Stromal cell of bone marrow (primary cell): ENCODE data around the gene CD2BP2.
"Not testable (repeated sequence)": the region's sequence is repeated elsewhere in the genome, so short reads cannot be mapped to it uniquely, and the experiment has no call there.

Experiments used
- DNase-seq: peaks from one replicate; pipeline ENCODE4 v3.0.0-alpha.2; 2012; ENCODE audit warnings: low read depth

The CD2BP2 gene

DNA sequence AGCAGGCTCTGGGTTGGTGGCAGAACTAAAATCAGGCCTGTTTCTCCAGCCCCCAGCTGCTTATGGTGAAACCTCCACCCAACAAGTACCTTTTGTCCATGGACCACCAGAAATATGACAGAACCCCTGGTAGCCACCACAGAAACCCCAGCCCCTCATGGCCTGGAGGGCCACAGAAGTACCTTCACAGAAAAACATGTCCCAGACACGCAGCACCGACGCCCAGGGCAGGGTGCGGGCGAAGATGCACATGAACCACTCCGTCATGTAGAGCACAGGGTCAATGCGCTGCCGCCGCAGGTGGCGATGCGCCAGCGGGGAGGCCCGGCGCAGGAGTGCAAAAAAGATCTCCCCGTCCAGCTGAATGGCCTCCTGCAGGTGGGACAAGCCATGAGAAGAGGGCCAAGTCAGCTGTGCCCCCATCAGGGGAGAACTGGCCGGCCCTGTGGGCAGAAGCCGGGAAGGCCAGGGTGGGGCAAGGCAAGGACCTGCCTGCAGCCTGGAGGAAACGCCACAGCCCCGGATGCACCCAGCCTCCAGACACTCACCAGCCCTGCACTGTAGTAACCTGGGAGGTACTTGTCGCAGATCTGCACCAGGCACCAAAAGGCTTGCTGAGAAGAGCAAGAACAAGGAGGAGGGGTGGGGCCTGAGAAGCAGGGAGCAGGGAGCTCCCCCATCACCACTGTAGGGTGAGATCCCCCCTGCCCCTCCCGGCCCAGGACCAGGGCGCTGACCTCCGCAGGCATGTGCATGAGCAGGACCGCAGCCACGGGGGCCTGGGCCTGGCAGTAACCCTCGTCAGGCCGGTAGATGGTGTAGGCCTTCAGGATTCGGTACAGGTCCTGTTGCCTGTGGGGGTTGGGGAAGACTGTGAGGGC, 4.1 kb upstream of the CD2BP2 start:
- DNase-seq, result no peak

- no peak for DNase-seq
Measured at GRCh38 chr16:30358577-30358936, 3.4 kb upstream of the CD2BP2 start.

DNA sequence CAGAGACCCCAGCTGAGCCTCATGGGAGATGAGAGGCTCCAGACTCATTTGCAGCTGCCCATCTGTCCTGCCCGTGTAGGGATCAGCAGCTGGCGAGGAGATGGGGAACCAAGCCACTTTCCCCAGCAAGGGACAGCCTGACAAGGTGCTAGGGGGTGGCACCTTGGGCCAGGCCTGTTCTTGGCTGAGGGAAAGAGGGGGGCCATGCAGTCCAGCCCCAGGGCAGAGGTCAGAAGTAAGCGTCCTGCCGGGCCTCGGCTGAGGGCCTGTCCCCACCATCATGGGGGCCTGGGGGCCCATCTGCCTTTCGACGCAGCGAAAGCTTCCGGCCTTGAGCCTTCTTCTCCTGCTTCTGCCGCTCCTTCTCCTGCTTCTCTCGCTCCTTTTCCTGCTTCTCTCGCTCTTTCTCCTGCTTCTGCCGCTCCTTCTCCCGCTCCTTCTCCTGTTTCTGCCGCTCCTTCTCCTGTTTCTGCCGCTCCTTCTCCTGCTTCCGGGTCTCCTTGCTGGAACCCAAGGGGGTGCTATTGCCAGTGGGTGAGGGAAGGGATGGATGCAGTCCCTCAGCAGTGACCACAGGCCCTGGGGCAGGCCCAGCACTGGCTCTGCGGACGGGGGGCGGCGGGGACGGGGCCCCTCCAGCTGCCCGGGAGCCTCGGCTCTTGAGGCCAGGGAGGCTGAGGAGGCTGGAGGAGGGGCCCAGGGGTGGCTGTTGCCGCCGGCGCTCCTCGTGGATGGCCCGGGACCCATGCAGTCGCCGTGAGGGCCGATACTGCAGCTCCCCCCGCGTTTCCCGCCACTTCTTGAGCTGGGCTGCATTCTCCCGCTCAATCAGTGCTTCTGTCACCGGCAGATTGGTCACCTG, 2.8 kb upstream of the CD2BP2 start:
- no peak for DNase-seq

DNA sequence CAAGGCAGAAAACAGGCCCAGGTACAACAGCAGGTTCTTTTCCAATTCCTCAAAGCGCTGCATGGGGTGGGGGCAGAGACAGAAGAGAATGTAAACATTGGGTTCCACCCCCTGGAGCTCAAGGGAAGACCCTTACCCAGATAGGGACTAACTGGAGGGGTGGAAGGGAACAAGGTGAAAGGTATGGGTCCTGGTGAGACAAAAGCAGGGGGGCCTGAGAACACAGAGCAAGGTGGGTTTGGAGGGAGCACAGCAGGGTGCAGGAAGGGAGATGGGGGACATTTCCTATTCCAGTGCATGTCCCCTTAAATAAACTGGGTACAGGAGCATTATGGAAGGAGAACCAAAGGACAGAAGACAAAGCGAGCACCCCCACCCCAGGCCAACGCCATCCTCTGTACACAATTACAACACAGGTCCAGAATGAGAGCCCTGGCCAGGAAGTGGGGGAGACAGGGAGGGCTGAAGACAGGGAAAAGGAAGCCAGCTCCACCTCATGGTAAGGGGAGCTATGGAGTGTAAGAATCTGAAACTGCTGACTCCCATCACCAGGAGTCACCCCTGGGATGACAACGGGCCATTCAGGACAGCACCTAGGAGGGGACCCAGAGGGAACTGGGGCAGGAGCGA, 2.1 kb upstream of the CD2BP2 start:
- no peak for DNase-seq

GRCh38 chr16:30356401-30357084, 1.4 kb upstream of the CD2BP2 start:
- no peak for DNase-seq

GRCh38 chr16:30355954-30356308, 823 bp upstream of the CD2BP2 start:
- no peak for DNase-seq

GRCh38 chr16:30354423-30355143, 525 bp downstream of the CD2BP2 start:
- no peak for DNase-seq

- DNase-seq, result no peak
Measured at GRCh38 chr16:30353438-30354129, 1.5 kb downstream of the CD2BP2 start.

DNA sequence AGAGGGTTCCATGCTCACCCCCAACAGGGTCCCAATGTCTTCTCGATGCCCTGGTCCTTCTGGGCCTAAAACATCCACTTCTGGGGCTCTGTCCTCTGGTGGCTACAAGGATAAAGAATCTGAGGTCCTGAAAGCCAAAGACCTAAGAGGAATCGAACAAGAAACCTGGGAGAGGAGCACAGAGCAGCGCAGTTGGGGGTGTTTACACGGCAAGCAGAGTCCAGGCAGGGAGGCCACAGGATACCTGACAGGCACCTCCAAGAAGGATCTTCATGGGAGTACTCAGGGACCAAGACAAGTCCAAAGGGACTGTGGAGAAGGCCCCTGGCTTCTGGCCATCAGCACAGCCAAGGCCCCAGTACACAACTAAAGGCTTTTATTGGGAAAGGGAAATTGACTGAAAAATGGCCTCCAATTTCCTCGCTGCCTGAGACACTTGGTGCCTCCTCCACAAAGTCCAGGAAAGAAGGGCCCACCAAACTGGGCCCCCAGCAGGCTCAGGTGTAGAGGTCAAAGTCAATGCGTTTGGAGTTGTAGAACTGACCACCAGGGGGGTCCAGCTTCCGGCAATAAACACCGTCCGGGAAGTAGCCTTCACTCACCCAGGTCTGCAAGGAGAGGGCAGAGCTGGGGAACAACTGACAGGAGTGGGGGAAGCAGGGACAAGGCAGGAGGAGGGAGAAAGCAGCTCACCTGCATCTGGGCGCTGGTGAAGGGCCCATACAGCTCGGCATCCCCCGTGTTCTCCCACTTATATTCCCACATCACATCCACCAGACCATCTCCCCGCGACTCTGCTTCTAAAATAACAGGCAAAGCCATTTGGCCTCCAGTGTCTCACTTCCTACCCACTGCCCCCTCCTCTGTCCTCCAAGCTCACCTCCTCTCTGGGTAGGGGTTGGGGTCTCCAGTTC, 2.4 kb downstream of the CD2BP2 start:
- DNase-seq, result no peak

GRCh38 chr16:30351586-30352419, 3.3 kb downstream of the CD2BP2 start:
- DNase-seq, result peak; percentile 87

GRCh38 chr16:30351001-30351441, 4.1 kb downstream of the CD2BP2 start:
- DNase-seq, result no peak

GRCh38 chr16:30350134-30350871, 4.8 kb downstream of the CD2BP2 start:
- DNase-seq, result no peak

DNA sequence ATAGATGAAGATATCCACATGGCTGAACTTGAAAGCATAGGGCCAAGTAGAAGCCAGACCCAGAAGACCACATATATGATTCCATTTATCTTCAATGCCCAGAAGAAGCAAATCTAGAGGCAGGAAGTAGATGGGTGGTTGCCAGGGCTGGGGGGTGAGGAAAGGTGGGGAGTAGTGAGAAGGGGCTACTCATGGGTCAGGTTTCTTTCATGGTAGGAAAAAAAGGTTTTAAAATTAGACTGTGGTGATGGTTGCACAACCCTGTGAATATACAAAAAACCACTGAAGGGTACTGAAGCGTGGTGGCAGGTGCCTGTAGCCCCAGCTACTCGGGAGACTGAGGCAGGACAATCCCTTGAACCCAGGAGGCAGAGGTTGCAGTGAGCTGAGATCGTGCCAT, 5.4 kb downstream of the CD2BP2 start:
- no peak for DNase-seq

- DNase-seq, result no peak
Measured at GRCh38 chr16:30348929-30349328, 6.2 kb downstream of the CD2BP2 start.

- no peak for DNase-seq
Measured at GRCh38 chr16:30348113-30348512, 7.0 kb downstream of the CD2BP2 start.

- DNase-seq, result no peak
Measured at GRCh38 chr16:30346286-30346685, 8.8 kb downstream of the CD2BP2 start.

GRCh38 chr16:30343491-30343820, 11.7 kb downstream of the CD2BP2 start:
- DNase-seq, result not testable (repeated sequence)
